Brain microvascular endothelial cell (primary cell): ENCODE data around the gene ZNF552.
"Not testable (repeated sequence)": the region's sequence is repeated elsewhere in the genome, so short reads cannot be mapped to it uniquely, and the experiment has no call there.

Source experiments
- DNase-seq: peaks from one replicate; pipeline ENCODE4 v3.0.0-alpha.2; 2020
- H3K27ac ChIP-seq: fragments of 250-450 bp; sonication (Bioruptor Pico); 2 replicates; pipeline ENCODE4 v1.5.1; 2020; ENCODE audit warnings: mild to moderate bottlenecking, moderate library complexity
- H3K27me3 ChIP-seq: fragments of 250-450 bp; sonication (Bioruptor Pico); replicated peaks from 2 replicates; pipeline ENCODE4 v1.5.1; 2020; ENCODE audit warnings: mild to moderate bottlenecking
- H3K36me3 ChIP-seq: fragments of 250-450 bp; sonication (Bioruptor Pico); replicated peaks from 2 replicates; pipeline ENCODE4 v1.5.1; 2020; ENCODE audit warnings: mild to moderate bottlenecking
- H3K4me3 ChIP-seq: 2 replicates; pipeline ENCODE4 v1.5.1; 2011; ENCODE audit warnings: low read depth, mild to moderate bottlenecking, control low read depth, low read length, moderate library complexity
- in situ Hi-C: cut with HindIII; loops from 2 replicates; pipeline ENCODE4 v1.10.0; 2017; ENCODE audit warnings: low sequenced_read_pairs, low pct_ligation_motif_present
- TF ChIP-seq, protein P1 (sequence below): IDR thresholded peaks from 2 replicates; pipeline ENCODE4 v1.5.1; 2011; ENCODE audit warnings: low read depth, mild to moderate bottlenecking, moderate library complexity, low read length, control low read depth, inconsistent platforms; ENCODE audit errors: missing control alignments

The ZNF552 gene

DNA sequence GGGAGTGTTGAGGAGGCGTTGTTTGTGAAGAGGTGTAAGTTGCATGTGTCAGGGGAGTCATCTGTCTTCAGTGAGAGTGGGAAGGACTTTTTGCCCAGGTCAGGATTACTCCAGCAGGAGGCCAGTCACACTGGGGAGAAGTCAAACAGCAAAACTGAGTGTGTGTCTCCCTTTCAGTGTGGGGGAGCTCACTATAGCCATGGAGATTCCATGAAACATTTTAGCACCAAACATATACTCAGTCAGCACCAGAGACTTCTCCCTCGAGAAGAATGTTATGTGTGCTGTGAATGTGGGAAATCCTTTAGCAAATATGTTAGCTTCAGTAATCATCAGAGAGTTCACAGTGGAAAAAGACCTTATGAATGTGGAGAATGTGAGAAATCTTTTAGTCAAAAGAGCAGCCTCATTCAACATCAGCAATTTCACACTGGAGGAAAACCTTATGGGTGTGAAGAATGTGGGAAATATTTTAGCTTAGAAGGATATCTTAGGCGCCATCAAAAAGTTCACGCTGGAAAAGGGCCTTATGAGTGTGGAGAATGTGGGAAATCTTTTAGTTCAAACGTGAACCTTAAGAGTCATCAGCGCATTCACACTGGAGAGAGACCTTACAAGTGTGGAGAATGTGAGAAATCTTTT is 26.5 kb upstream of the ZNF552 start:
- Histone ChIP-seq H3K36me3 (peaks cover 17% of the 10 kb centered on the region), H3K27me3 (no peaks in the 10 kb centered on the region), H3K27ac (no peak overlapping the region), H3K4me3 (no peak overlapping the region)
- no peak for DNase-seq
- TF ChIP-seq, protein P1, sequence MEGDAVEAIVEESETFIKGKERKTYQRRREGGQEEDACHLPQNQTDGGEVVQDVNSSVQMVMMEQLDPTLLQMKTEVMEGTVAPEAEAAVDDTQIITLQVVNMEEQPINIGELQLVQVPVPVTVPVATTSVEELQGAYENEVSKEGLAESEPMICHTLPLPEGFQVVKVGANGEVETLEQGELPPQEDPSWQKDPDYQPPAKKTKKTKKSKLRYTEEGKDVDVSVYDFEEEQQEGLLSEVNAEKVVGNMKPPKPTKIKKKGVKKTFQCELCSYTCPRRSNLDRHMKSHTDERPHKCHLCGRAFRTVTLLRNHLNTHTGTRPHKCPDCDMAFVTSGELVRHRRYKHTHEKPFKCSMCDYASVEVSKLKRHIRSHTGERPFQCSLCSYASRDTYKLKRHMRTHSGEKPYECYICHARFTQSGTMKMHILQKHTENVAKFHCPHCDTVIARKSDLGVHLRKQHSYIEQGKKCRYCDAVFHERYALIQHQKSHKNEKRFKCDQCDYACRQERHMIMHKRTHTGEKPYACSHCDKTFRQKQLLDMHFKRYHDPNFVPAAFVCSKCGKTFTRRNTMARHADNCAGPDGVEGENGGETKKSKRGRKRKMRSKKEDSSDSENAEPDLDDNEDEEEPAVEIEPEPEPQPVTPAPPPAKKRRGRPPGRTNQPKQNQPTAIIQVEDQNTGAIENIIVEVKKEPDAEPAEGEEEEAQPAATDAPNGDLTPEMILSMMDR: no peak
- in situ Hi-C loops: no loop called here

DNA sequence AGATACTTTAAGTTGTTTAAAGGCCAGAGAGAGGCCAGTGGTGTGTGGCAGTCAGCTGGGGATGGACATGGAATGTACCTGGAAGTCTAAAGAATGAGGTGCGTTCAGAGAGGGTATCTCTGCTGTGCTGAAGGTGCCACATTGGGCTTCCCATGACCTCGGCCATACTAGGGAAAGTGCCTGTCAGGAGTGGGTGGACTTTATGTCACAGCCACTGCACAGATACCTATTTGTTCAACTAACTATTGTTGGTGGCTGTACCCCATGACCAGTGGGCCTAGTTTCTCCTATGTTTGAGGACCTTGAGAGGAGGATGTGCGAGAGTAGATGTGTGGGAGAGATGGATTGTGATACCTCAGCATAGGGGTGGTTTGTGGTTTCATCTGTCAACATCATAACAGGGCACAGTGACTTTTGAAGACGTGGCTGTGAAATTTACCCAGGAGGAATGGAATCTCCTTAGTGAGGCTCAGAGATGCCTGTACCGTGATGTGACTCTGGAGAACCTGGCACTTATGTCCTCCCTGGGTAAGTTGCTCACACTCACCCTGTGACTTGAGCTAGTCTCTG is 24.0 kb upstream of the ZNF552 start:
- H3K27ac ChIP-seq, DNase-seq, in situ Hi-C loops, H3K4me3 ChIP-seq, H3K27me3 ChIP-seq: not testable (repeated sequence)
- peaks cover 17% of the 10 kb centered on the region for H3K36me3 ChIP-seq

DNA sequence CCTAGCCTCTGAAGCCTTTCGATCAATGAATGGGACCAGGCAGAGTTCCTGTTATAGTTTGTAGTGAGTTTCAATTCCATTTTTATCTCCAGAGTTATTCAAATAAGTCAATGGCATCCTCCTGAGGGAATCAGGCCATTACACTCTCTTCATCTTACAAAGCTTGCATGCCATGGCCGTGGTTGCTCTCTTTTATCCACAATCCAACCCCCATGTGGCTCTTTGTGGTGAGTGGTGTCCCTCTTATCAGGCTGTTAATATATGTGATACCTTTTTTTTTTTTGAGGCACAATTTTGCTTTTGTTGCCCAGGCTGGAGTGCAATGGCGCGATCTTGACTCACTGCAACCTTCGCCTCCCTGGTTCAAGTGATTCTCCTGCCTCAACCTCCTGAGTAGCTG is 22.3 kb upstream of the ZNF552 start:
- H3K27me3 ChIP-seq, H3K27ac ChIP-seq, H3K4me3 ChIP-seq, in situ Hi-C loops, DNase-seq: not testable (repeated sequence)
- H3K36me3 ChIP-seq: peaks cover 14% of the 10 kb centered on the region

DNA sequence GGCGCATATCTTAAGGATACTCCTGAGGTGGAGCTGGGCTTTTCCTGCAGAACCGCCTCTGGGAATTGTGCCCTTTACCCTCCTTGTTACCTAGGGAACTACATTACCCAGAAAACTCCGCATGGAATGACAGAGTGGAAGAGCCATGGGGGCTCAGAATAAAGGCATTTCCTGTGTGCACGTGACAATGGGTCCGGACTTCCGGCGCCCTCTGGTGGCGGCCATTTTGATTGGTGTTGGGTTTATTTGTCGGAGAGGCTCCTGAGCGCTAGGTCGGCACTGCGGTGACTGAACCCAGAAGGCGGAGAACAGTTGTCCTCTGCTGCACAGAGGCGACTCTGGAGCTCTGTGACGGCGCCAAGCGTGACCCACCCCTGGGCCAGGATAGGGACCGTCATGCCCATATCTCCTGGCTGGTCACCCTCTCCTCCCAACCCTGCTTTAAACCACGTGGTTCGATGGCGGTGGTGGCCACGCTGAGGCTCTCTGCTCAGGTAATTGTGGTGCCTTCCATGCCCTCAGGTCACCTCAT is 15.4 kb upstream of the ZNF552 start, which contains the start of gene ZNF587B:
TSS of gene ZNF587B (plus strand) at position 229 of the 532 bp plus-strand sequence. CDS start at position 459, 230 bp downstream.
- TF ChIP-seq, protein P1: peak; percentile 54
- DNase-seq: peak; percentile 78
- Histone ChIP-seq H3K36me3 (no peaks in the 10 kb centered on the region), H3K27ac (peak within 1 kb of the TSS; percentile 49), H3K4me3 (peak within 1 kb of the TSS; percentile 68), H3K27me3 (no peaks in the 10 kb centered on the region)
- in situ Hi-C loops: no loop called here

DNA sequence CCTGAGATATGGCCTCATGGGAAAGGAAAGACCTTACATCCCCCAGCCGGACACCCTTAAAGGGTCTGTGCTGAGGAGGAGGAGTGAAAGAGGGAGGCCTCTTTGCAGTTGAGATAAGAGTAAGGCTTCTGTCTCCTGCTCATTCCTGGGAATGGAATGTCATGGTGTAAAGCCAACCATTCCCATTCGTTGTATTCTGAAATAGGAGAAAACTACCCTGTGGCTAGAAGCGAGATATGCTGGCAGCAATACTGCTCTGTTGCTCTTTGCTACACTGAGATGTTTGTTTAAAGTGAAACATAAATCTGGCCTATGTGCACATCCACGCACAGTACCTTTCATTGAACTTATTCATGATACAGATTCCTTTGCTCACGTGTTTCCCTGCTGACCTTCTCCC is 14.6 kb upstream of the ZNF552 start:
- DNase-seq: peak; percentile 5
- in situ Hi-C loops: no loop called here
- Histone ChIP-seq H3K27me3 (no peaks in the 10 kb centered on the region), H3K27ac (no peak overlapping the region), H3K36me3 (no peaks in the 10 kb centered on the region), H3K4me3 (no peak overlapping the region)
- TF ChIP-seq, protein P1: no peak

DNA sequence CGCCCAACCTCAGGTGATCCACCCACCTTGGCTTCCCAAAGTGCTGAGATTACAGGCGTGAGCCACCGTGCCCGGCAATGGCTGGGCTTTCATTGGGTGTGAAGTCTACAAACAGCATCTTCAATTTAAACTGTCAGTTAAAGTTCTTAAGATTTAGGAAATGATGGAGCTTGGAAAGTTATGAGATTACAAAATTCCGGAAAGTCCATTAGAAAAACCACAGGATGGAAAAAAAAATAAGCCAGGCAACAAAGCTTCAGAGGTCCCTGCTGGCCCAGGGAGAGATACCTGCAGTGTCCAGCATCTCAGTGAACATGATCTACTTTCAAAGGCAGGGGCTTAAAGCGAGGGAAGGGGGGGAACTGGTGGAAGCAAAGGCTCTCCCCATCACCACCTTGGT is 10.8 kb upstream of the ZNF552 start:
- peaks cover 2% of the 10 kb centered on the region for H3K36me3 ChIP-seq
- TF ChIP-seq, protein P1: no peak
- in situ Hi-C loops: no loop called here

DNA sequence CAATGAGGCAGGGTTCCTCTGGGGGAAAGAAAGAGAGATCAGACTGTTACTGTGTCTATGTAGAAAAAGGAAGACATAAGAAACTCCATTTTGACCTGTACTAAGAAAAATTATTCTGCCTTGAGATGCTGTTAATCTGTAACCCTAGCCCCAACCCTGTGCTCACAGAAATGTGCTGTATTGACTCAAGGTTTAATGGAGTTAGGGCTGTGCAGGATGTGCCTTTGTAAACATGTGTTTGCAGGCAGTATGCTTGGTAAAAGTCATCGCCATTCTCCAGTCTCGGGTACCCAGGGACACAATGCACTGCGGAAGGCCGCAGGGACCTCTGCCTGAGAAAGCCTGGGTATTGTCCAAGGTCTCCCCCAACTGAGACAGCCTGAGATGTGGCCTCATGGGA is 8.9 kb upstream of the ZNF552 start:
- H3K4me3 ChIP-seq, H3K36me3 ChIP-seq, H3K27me3 ChIP-seq, DNase-seq, in situ Hi-C loops, H3K27ac ChIP-seq: not testable (repeated sequence)

More for the DNA sequence above, 10.8 kb upstream of the ZNF552 start:
- H3K4me3 ChIP-seq: no peak overlapping the region
- H3K27me3 ChIP-seq: no peaks in the 10 kb centered on the region
- no peak overlapping the region for H3K27ac ChIP-seq
- DNase-seq: no peak

DNA sequence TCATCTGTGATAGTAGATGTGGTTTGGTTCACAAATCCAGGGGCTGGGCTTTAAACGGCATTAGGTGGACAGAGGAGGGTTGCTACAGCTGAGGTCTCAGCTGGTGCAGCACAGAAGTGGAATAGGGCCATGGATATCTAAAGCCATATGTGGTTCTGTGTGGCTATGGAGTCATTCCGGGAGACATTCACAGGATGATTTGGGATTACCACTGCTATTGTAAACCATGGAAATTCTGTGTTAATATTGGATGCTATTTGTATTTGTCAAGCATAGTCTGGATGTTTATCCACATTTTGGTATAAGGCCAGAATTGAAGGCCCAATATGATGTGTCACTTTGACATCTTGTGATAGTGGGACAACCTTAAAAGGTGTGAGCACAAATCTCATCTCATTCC is 8.4 kb upstream of the ZNF552 start:
- H3K36me3 ChIP-seq, in situ Hi-C loops, H3K4me3 ChIP-seq, DNase-seq, H3K27me3 ChIP-seq, H3K27ac ChIP-seq: not testable (repeated sequence)

DNA sequence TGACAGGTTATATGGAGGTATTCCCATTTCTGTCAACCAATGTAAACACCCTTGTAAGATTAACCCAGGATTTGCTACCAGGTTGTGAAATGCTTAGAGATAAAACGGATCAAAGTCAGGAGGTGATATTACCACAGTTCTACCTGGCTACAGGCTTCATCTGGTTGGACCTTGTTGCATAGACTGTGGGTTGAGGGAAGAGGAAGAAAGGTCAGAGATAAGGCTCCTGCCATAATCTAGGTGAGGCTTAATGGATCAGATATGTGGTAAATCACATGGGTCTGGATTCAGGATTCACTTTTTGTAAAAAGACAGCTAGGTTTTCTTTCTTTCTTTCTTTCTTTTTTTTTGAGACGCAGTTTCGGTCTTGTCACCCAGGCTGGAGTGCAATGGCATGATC is 6.8 kb upstream of the ZNF552 start:
- H3K27me3 ChIP-seq, DNase-seq, H3K4me3 ChIP-seq, H3K36me3 ChIP-seq, in situ Hi-C loops, H3K27ac ChIP-seq: not testable (repeated sequence)

DNA sequence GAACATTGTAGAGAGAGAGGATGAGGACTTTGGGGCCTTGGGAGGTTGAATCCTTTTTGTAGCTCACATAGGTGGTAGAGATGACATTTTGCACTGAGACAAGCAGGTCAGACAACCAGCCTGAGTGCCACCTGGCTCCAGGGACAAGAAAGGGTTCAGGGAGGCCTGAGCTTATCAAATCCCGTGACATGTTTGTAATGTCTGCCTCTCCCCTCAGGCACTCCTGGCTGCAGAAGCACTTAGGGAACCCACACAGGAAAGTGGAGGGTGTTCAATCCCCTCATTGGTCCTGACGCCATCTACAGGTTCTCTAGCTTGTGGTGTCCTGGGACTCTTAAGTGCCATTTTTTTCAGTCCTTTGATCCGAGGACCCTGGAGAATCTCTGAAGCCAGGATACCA is 6.4 kb upstream of the ZNF552 start:
- DNase-seq, H3K4me3 ChIP-seq, H3K27ac ChIP-seq, H3K27me3 ChIP-seq, H3K36me3 ChIP-seq, in situ Hi-C loops: not testable (repeated sequence)
